Uterus (tissue), 2 donors: Measurements from ENCODE around the gene GPR146.

Experiments used
- POLR2A ChIP-seq, 2 donors: fragments of 450-650 bp; IDR thresholded peaks; one replicate each; pipeline ENCODE4 v1.6.1; 2016; ENCODE audit warnings: antibody characterized with exemption in 2 of 2, mild to moderate bottlenecking in 1 of 2, moderate library complexity in 1 of 2
- TF ChIP-seq, protein P1 (sequence below), 4 experiments: fragments of 200-600 bp in 2 of 4; fragments of 450-650 bp in 2 of 4; sonication (generic) in 2 of 4; IDR thresholded peaks; one replicate each; pipeline ENCODE4 v1.5.1; 2016 to 2019; ENCODE audit warnings: antibody characterized with exemption in 4 of 4, mild to moderate bottlenecking in 2 of 4, moderate library complexity in 1 of 4

GRCh38 chr7:1043552-1044188 is 676 bp upstream of the GPR146 start:
- TF ChIP-seq, protein P1, sequence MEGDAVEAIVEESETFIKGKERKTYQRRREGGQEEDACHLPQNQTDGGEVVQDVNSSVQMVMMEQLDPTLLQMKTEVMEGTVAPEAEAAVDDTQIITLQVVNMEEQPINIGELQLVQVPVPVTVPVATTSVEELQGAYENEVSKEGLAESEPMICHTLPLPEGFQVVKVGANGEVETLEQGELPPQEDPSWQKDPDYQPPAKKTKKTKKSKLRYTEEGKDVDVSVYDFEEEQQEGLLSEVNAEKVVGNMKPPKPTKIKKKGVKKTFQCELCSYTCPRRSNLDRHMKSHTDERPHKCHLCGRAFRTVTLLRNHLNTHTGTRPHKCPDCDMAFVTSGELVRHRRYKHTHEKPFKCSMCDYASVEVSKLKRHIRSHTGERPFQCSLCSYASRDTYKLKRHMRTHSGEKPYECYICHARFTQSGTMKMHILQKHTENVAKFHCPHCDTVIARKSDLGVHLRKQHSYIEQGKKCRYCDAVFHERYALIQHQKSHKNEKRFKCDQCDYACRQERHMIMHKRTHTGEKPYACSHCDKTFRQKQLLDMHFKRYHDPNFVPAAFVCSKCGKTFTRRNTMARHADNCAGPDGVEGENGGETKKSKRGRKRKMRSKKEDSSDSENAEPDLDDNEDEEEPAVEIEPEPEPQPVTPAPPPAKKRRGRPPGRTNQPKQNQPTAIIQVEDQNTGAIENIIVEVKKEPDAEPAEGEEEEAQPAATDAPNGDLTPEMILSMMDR (IDR thresholded peaks at IDR 0.05): no peak
- TF ChIP-seq POLR2A (IDR thresholded peaks at IDR 0.05): no peak
